Activated CD4-positive, alpha-beta T cell treated with anti-CD3 and anti-CD28 coated beads, Interleukin-2, amount 10 ng/mL, durations not matched to agents 7 days and 5 days (primary cell): Measurements from ENCODE around the gene TGM1. TPM values are rescaled to one million over a fixed set of nuclear protein-coding genes. Genes with fewer than 3 reads are reported as not detected.
A peak's percentile ranks its signal among the peaks of the same experiment; 100 is the strongest.

Experiments used
- CTCF ChIA-PET: fragments of 350-600 bp; sonication (Branson Sonifier 250); formaldehyde crosslinking; loops from one replicate; lab custom pipeline; 2021; ENCODE audit warnings: antibody characterized with exemption; lab: Charles Lee
- POLR2A ChIA-PET: fragments of 350-600 bp; sonication (Branson Sonifier 250); formaldehyde crosslinking; loops from one replicate; lab custom pipeline; 2021; ENCODE audit warnings: antibody characterized with exemption; lab: Charles Lee
- DNase-seq: peaks from one replicate; pipeline ENCODE4 v3.0.0-alpha.2; 2020
- H3K27ac Mint-ChIP-seq: one replicate; pipeline ENCODE4 v1.8.0; 2021; ENCODE audit warnings: mild to moderate bottlenecking, moderate library complexity, mixed read lengths
- H3K27me3 Mint-ChIP-seq: one replicate; pipeline ENCODE4 v1.8.0; 2021; ENCODE audit warnings: mixed read lengths
- H3K36me3 Mint-ChIP-seq: one replicate; pipeline ENCODE4 v1.8.0; 2021; ENCODE audit warnings: low read depth, mixed read lengths
- H3K4me1 Mint-ChIP-seq: one replicate; pipeline ENCODE4 v1.8.0; 2021; ENCODE audit warnings: mixed read lengths
- H3K4me3 Mint-ChIP-seq: one replicate; pipeline ENCODE4 v1.8.0; 2021; ENCODE audit warnings: mild to moderate bottlenecking, moderate library complexity, mixed read lengths
- H3K9me3 Mint-ChIP-seq: one replicate; pipeline ENCODE4 v1.8.0; 2021; ENCODE audit warnings: mixed read lengths
- total RNA-seq, 2 experiments: library from RNA; stranded (reverse); gene quantifications; one replicate each; pipeline ENCODE4 v1.2.3, GENCODE V29; 2021

The TGM1 gene
- total RNA-seq, 2 experiments from 2014 or later = 6.5 TPM

- Mint-ChIP-seq H3K4me1 (peaks cover 27% of the 10 kb centered on the region), H3K27me3 (peaks cover 2% of the 10 kb centered on the region), H3K27ac (no peak overlapping the region), H3K9me3 (no peaks in the 10 kb centered on the region), H3K4me3 (no peak overlapping the region), H3K36me3 (peaks cover 25% of the 10 kb centered on the region)
- CTCF ChIA-PET = interaction anchor here (0.9 to 5.2 kb wide), 14 partner anchors 9 to 199 kb away, joined by 3 to 41 read pairs (median 4); partner anchors contain the start of genes CIDEB, LTB4R, LTB4R2 and RABGGTA
- POLR2A ChIA-PET = interaction anchor here (0.7 to 1.2 kb wide), 3 partner anchors 15 to 44 kb away, joined by 3 read pairs; partner anchors contain the start of gene RABGGTA
- peak; percentile 50 for DNase-seq
These were observed 26.8 kb upstream of the TGM1 start for GRCh38 chr14:24289649-24290280.

DNA sequence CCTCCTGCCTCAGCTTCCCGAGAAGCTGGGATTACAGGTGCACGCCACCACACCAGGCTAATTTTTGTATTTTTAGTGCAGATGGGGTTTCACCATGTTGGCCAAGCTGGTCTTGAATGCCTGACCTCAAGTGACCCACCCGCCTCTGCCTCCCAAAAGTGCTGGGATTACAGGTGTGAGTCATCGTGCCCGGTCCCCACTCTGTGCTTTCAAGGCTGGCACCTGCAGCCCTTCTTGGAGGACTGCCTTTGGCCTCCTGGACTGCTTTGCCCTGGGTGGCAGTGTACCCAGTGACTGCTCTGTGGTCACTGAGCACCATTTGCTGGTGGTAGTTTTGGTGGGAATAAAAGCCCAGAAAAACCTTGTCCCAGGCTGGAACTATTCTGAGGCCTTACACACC lies 24.0 kb upstream of the TGM1 start:
- Mint-ChIP-seq H3K27ac (no peak overlapping the region), H3K27me3 (peaks cover 2% of the 10 kb centered on the region), H3K4me3 (no peak overlapping the region), H3K4me1 (peaks cover 27% of the 10 kb centered on the region), H3K9me3 (no peaks in the 10 kb centered on the region), H3K36me3 (peaks cover 20% of the 10 kb centered on the region)
- DNase-seq = no peak
- ChIA-PET POLR2A (no interaction called here), CTCF (interaction anchor here (1.0 to 2.9 kb wide), 3 partner anchors 10 to 49 kb away, joined by 3 to 11 read pairs (median 5); partner anchors contain the start of gene CIDEB)

DNA sequence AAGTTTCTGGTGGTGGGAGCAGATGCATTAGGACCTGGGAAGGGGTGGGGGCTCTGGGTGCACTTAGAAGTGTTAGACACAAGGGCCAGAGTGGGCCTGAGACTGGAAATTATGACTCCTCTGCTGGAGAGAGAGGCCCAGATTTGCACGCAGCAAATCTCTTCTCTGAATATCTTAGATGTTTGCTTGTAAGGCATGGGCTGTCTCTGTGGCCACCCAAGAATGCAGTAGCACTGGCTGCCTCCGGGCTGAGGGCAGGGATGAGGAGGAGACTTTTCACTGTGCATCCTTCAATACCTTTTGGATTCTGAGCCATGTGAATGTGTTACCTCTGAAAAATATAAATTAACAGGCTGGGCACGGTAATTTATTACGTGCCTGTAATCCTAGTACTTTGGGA lies 22.4 kb upstream of the TGM1 start:
- peaks cover 5% of the 10 kb centered on the region for H3K27me3 Mint-ChIP-seq
- no peak overlapping the region for H3K4me3 Mint-ChIP-seq
- ChIA-PET CTCF (interaction anchor here (1.8 to 3.4 kb wide), 3 partner anchors 12 to 20 kb away, joined by 4 to 23 read pairs (median 11); partner anchors contain the start of gene RABGGTA), POLR2A (no interaction called here)
- H3K4me1 Mint-ChIP-seq = peaks cover 23% of the 10 kb centered on the region
- H3K36me3 Mint-ChIP-seq = peaks cover 7% of the 10 kb centered on the region
- H3K9me3 Mint-ChIP-seq = no peaks in the 10 kb centered on the region
- DNase-seq = no peak
- no peak overlapping the region for H3K27ac Mint-ChIP-seq

GRCh38 chr14:24284501-24285035 lies 21.6 kb upstream of the TGM1 start:
- peaks cover 22% of the 10 kb centered on the region for H3K4me1 Mint-ChIP-seq
- ChIA-PET POLR2A (no interaction called here), CTCF (interaction anchor here (1.5 to 3.4 kb wide), 3 partner anchors 14 to 50 kb away, joined by 3 to 23 read pairs (median 4); partner anchors contain the start of gene RABGGTA)
- H3K27ac Mint-ChIP-seq = no peak overlapping the region
- H3K4me3 Mint-ChIP-seq = no peak overlapping the region
- peaks cover 1% of the 10 kb centered on the region for H3K36me3 Mint-ChIP-seq
- H3K9me3 Mint-ChIP-seq = no peaks in the 10 kb centered on the region
- no peak for DNase-seq
- peaks cover 5% of the 10 kb centered on the region for H3K27me3 Mint-ChIP-seq

DNA sequence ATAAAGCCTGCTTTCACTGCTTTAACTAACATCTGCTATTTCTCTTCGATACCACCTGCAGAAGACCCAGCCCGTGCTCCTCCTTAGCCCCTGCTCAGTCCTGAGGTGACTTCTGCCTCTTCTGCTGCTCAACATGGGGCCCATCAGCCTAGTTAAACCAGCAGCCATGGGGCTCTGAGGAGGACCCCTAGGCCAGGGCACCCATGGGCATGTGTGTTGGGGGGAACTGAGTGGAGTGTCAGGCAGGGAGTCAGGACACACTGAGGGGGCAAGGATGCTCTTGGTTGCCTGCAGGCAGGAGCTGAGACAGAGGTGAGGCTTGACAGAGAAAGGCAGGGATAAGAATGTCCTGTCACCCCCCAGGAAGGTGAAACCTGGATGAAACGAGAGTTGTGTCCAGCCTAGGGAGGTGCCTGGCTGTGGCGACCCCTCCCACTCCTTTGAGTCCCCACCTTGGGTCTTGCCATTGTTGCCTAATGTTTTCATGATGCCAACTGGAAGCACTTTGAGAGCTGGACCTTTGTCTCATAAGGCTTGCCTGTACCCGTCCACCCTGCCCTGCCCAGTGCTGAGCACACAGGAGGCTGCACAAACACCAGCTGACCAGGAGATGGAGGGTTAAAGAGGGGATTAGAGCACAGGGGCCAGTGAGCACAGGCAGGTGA lies 21.0 kb upstream of the TGM1 start:
- peaks cover 1% of the 10 kb centered on the region for H3K36me3 Mint-ChIP-seq
- no peak overlapping the region for H3K4me3 Mint-ChIP-seq
- peaks cover 24% of the 10 kb centered on the region for H3K4me1 Mint-ChIP-seq
- ChIA-PET POLR2A (no interaction called here), CTCF (interaction anchor here (0.6 to 3.4 kb wide), 7 partner anchors 8 to 147 kb away, joined by 3 to 23 read pairs (median 3); partner anchors contain the start of genes RABGGTA and TINF2)
- no peak overlapping the region for H3K27ac Mint-ChIP-seq
- no peaks in the 10 kb centered on the region for H3K9me3 Mint-ChIP-seq
- no peak for DNase-seq
- H3K27me3 Mint-ChIP-seq = peaks cover 5% of the 10 kb centered on the region

DNA sequence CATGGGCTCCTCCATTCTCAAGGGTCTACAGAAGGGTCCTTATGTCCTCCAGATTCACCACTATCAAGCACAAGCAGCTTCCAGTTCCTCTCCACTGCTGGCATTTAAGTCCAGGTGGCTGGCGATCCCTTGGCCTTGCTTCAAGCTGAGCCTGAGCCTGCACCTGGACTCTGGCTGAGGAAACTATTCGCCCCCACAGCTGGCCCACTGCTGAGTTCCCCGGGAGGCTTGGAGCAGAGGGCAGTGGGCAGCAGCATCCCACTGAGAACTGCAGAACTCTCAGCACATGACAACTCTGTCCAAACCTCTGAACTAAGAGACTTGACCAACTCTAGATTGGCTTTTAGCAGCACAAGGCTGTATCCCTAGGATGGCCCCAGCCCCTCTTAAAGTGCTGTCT lies 19.8 kb upstream of the TGM1 start:
- Mint-ChIP-seq H3K27ac (no peak overlapping the region), H3K4me3 (no peak overlapping the region), H3K4me1 (peaks cover 30% of the 10 kb centered on the region), H3K27me3 (peaks cover 5% of the 10 kb centered on the region), H3K36me3 (no peaks in the 10 kb centered on the region), H3K9me3 (no peaks in the 10 kb centered on the region)
- ChIA-PET POLR2A (no interaction called here), CTCF (interaction anchor here (0.6 to 5.2 kb wide), 7 partner anchors 10 to 905 kb away, joined by 3 to 31 read pairs (median 6); partner anchors contain the start of genes RABGGTA and TINF2)
- DNase-seq = no peak

- Mint-ChIP-seq H3K27me3 (peaks cover 5% of the 10 kb centered on the region), H3K9me3 (no peaks in the 10 kb centered on the region), H3K36me3 (peaks cover 3% of the 10 kb centered on the region), H3K27ac (no peak overlapping the region), H3K4me1 (peaks cover 36% of the 10 kb centered on the region), H3K4me3 (no peak overlapping the region)
- ChIA-PET POLR2A (no interaction called here), CTCF (interaction anchor here (0.6 to 5.2 kb wide), 5 partner anchors 9 to 730 kb away, joined by 3 to 37 read pairs (median 22); partner anchors contain the start of genes RABGGTA, TINF2 and ZFHX2)
- no peak for DNase-seq
These were observed 18.7 kb upstream of the TGM1 start for GRCh38 chr14:24281636-24282035.

DNA sequence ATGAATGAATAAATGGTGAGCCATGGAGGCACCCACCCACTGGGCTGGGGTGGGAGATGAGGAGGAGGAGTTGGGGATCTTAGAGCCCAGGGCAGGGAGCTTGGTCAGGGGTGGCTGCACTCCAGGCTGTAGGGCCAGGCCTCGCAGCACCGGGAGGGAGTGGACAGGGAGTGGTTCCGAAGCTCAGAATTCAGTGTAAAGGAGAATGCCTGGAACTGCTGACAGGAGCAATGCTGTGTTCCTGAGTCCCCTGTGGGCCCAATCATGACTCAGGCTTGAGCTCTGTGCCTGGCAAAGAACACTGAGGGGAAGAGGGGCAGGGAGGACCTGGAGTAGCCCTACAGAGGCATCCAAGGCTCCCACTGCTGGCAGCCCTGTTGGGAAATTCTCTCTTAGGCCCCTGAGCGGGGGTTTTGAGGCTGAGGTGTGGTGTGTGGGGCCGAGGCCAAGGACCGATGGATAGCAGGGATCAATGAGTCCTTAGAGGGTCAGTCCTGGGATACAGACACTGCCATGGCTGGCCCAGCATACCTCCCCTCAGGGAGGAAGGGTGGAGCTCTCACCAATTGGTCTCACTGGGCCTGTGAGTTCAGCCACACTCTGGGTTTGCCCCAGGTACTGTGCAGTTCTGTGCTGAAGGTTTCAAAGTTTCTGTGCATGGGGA lies 18.0 kb upstream of the TGM1 start:
- CTCF ChIA-PET = interaction anchor here (0.6 to 5.2 kb wide), 9 partner anchors 10 to 66 kb away, joined by 3 to 37 read pairs (median 5); partner anchors contain the start of genes DHRS1, NOP9, RABGGTA and TINF2
- Mint-ChIP-seq H3K9me3 (no peaks in the 10 kb centered on the region), H3K27me3 (peaks cover 3% of the 10 kb centered on the region), H3K27ac (no peak overlapping the region), H3K4me3 (no peak overlapping the region), H3K36me3 (peaks cover 3% of the 10 kb centered on the region), H3K4me1 (peaks cover 37% of the 10 kb centered on the region)
- DNase-seq = no peak
- POLR2A ChIA-PET = no interaction called here

- peak; percentile 47 for DNase-seq
- H3K36me3 Mint-ChIP-seq = peaks cover 3% of the 10 kb centered on the region
- no peak overlapping the region for H3K4me3 Mint-ChIP-seq
- ChIA-PET CTCF (interaction anchor here (1.0 to 5.2 kb wide), 7 partner anchors 9 to 41 kb away, joined by 3 to 37 read pairs (median 17); partner anchors contain the start of genes CIDEB, DHRS1, NOP9 and RABGGTA), POLR2A (no interaction called here)
- peaks cover 43% of the 10 kb centered on the region for H3K4me1 Mint-ChIP-seq
- H3K27ac Mint-ChIP-seq = peak overlapping the region; percentile 75
- H3K27me3 Mint-ChIP-seq = peaks cover 3% of the 10 kb centered on the region
- H3K9me3 Mint-ChIP-seq = no peaks in the 10 kb centered on the region
These were observed 16.6 kb upstream of the TGM1 start for GRCh38 chr14:24279301-24280186.

DNA sequence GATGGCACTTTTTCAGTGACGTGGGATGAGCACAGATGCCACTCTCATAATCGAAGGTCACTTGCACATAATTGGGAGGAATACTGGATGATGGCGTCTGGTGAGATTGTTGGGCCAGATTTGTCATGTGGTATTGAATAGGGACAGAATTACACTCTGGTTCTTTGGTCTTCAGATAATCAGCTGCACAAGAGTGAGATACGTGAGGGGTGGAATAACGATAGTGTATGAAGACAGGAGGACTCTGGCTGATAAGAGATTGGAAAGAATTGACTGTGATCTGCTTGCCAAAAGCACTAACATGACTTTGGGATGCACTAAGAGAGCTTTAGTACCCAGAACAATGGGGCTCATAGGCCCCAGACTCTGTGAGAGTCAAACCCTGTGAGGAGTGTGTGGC lies 15.4 kb upstream of the TGM1 start:
- H3K27me3 Mint-ChIP-seq = peaks cover 3% of the 10 kb centered on the region
- H3K27ac Mint-ChIP-seq = peak overlapping the region; percentile 15
- H3K4me3 Mint-ChIP-seq = no peak overlapping the region

DNA sequence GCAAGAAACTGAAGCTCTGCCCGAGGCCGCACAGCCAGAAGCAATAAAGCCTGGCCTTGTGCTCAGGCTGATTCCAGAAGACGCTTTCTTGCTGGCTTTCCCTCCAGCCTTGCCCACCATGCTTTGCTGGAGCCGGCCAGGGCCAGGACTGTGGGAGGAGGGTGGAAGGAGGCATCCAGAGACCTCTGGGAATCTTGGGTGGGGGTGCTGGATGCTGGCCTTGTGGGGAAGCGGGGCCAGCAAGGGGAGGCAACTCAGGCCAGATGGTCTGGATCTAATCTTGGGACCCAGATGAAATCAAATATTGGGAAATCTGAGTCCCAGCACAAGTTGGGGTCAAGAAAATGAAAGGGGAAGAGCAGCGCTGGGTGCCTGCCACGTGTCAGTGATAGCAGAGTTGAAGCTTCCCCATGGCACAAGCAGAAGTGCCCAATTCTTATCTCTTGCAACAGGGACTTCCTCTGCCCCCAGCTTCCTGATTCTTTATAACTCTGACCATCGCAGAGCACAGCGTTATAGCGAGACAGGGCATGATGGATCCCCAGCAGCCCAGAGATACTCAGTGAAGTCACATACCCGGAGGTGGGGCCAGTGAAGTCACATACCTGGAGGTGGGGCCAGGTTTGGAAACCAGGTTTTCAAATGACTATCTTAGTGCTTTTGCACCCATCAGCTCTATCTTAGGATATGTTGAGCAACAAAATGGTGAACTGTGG lies 14.8 kb upstream of the TGM1 start:
- POLR2A ChIA-PET = no interaction called here
- CTCF ChIA-PET = interaction anchor here (0.6 to 4.2 kb wide), 4 partner anchors 11 to 34 kb away, joined by 3 to 37 read pairs (median 6); partner anchors contain the start of gene LTB4R
- Mint-ChIP-seq H3K9me3 (no peaks in the 10 kb centered on the region), H3K36me3 (peaks cover 3% of the 10 kb centered on the region), H3K27ac (peak overlapping the region; percentile 6), H3K27me3 (peaks cover 3% of the 10 kb centered on the region), H3K4me1 (peaks cover 58% of the 10 kb centered on the region), H3K4me3 (no peak overlapping the region)
- no peak for DNase-seq

More for the DNA sequence above, 15.4 kb upstream of the TGM1 start:
- POLR2A ChIA-PET = no interaction called here
- peaks cover 3% of the 10 kb centered on the region for H3K36me3 Mint-ChIP-seq
- CTCF ChIA-PET = interaction anchor here (4.2 to 5.2 kb wide), 2 partner anchors 12 to 19 kb away, joined by 31 to 37 read pairs; no protein-coding TSS in a partner anchor
- DNase-seq = no peak
- peaks cover 52% of the 10 kb centered on the region for H3K4me1 Mint-ChIP-seq
- H3K9me3 Mint-ChIP-seq = no peaks in the 10 kb centered on the region
